Measurements from ENCODE around the gene YPEL1. TPM values are rescaled to one million over a fixed set of nuclear protein-coding genes. Genes with fewer than 3 reads are reported as not detected.

Gene YPEL1
- total RNA-seq, 2 donors from 2014 or later = 2.2 to 2.9 TPM

DNA sequence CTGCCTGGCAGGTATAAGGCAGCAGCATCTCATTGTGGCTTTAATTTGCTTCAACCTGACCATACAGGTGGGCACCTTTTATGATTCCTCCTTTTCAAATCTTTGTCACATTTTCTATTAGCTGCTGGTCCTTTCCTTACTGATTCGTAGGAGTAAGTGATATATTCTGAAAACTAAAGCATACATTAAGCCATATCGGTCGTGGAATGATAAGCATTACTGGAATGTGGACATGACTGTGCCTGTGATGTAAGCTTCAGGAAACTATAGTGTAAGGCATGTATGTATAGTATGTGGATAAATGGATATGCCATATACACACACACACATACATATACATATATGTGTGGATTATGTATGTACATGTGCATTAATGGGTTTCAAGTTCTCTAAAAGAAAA is 20.8 kb downstream of the YPEL1 start:
- H3K4me1 ChIP-seq = no peaks in the 10 kb centered on the region
- DNase-seq = no peak
- H3K4me3 ChIP-seq = no peak overlapping the region
- no peaks in the 10 kb centered on the region for H3K36me3 ChIP-seq
- H3K27ac ChIP-seq = no peak overlapping the region
- H3K9me3 ChIP-seq = no peaks in the 10 kb centered on the region
- intact Hi-C loops (cut with DNase I) = loop anchor here (5.0 kb wide), 2 partner anchors 223 to 238 kb away; partner anchors contain the start of gene PPM1F
- no peak overlapping the region for H3K9ac ChIP-seq (ENCODE audit: low read depth in 2 of 2, low read length in 2 of 2)
- H3K27me3 ChIP-seq = no peaks in the 10 kb centered on the region
- TF ChIP-seq, protein P1, sequence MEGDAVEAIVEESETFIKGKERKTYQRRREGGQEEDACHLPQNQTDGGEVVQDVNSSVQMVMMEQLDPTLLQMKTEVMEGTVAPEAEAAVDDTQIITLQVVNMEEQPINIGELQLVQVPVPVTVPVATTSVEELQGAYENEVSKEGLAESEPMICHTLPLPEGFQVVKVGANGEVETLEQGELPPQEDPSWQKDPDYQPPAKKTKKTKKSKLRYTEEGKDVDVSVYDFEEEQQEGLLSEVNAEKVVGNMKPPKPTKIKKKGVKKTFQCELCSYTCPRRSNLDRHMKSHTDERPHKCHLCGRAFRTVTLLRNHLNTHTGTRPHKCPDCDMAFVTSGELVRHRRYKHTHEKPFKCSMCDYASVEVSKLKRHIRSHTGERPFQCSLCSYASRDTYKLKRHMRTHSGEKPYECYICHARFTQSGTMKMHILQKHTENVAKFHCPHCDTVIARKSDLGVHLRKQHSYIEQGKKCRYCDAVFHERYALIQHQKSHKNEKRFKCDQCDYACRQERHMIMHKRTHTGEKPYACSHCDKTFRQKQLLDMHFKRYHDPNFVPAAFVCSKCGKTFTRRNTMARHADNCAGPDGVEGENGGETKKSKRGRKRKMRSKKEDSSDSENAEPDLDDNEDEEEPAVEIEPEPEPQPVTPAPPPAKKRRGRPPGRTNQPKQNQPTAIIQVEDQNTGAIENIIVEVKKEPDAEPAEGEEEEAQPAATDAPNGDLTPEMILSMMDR (IDR thresholded peaks at IDR 0.05) = no peak

DNA sequence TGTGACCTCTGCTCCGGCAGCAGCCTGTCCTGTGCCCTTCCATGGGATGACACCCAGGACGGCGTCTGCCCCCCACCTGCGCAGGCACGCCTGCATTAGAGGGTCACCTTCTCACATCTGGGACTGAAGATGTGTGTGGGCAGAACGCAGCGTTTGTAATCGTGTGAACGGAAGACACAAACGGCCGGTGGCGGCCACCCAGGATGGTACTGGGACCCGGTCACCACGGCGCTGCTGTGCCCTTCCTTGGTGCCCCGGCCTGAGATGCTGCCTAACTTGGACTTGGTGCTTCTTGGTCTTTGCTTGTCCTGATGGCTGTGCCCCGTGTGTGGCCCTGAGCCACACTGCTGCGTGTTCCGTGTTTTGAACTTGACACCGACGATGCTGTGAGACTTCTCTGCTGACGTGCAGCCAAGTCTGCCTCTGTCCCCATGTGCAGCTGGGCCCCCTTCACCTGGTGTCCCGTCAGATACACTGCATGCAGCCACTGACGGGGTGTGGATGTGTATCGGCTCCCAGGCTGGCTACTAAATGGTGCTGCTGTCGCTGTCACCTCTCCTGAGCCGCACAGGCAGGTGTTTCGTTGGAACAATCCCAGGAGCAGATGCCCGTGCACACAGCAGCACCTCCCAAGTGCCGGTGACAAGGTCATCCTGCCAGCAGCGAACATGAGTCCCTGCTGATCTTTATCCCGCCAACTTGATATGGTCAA is 21.4 kb downstream of the YPEL1 start:
- intact Hi-C loops (cut with DNase I) = loop anchor here (5.0 kb wide), 2 partner anchors 223 to 238 kb away; partner anchors contain the start of gene PPM1F
- H3K9me3 ChIP-seq = no peaks in the 10 kb centered on the region
- no peak for DNase-seq
- no peaks in the 10 kb centered on the region for H3K36me3 ChIP-seq
- H3K9ac ChIP-seq (ENCODE audit: low read depth in 2 of 2, low read length in 2 of 2) = no peak overlapping the region
- TF ChIP-seq, protein P1 (IDR thresholded peaks at IDR 0.05) = no peak
- no peak overlapping the region for H3K27ac ChIP-seq
- H3K27me3 ChIP-seq = no peaks in the 10 kb centered on the region
- no peaks in the 10 kb centered on the region for H3K4me1 ChIP-seq
- H3K4me3 ChIP-seq = no peak overlapping the region

DNA sequence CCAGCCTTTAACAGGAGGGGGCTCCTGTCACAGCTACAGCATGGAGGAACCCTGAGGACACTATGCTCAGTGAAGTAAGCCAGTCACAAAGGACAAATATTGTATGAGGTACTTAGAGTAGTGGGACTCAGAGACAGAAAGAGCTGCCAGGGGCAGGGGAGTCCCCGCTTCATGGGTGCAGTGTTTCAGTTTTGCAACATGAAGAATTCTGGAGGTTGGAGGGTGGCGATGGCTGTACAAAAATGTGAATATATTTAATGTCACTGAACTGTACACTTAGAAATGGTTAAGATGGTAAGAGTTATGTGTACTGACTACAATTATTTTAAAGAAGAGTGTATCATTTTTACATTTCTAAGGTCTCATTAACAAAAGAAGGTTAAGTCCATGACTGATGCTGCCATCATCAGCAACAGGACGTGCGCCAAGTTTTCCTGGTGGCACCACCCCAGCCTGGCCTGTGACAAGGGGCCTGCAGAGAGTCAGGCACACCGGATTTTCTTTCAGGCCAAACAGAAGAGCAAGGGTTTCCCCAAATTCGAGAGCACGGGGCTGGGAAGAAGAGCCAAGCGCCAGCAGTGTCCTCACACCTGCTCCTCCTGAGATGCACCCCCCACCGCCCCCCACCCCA is 22.1 kb downstream of the YPEL1 start:
- Histone ChIP-seq H3K27ac (no peak overlapping the region), H3K9ac (ENCODE audit: low read depth in 2 of 2, low read length in 2 of 2) (no peak overlapping the region)
- intact Hi-C loops (cut with DNase I) = loop anchor here (5.0 kb wide), 2 partner anchors 224 to 239 kb away; partner anchors contain the start of gene PPM1F

DNA sequence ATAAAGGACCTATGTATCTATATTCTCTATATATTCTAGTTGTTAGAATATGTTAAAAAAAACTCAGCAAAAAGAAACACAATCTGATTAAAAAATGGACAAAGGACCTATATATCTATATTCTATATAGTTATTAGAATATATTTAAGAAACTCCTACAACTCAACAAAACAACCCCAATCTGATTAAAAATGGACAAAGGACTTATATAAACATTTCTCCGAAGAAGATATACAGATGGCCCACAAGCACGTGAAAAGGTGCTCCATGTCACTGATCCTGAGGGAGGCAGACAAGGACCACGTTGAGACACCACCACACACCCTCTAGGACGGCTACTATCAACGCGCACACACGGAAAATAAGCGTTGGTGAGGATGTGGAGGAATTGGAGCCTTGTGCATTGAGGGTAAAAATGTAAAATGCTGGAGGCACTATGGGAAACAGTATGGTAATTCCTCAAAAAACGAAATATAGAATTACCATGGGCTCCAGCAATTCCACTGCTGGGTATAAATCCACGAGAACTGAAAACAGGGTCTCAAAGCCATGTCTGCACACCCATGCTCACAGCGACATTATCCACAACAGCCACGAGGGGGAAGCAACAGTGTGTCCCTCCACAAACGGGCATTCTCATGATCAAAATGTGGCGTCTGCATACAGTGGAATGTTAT is 22.7 kb downstream of the YPEL1 start:
- no peak overlapping the region for H3K27ac ChIP-seq
- H3K4me1 ChIP-seq = no peaks in the 10 kb centered on the region
- intact Hi-C loops (cut with DNase I) = loop anchor here (5.0 kb wide), 2 partner anchors 224 to 239 kb away; partner anchors contain the start of gene PPM1F
- H3K9me3 ChIP-seq = no peaks in the 10 kb centered on the region
- peak; percentile 57 for DNase-seq
- no peaks in the 10 kb centered on the region for H3K36me3 ChIP-seq
- H3K9ac ChIP-seq (ENCODE audit: low read depth in 2 of 2, low read length in 2 of 2) = no peak overlapping the region
- TF ChIP-seq, protein P1 (IDR thresholded peaks at IDR 0.05) = peak; percentile 75
- no peak overlapping the region for H3K4me3 ChIP-seq
- no peaks in the 10 kb centered on the region for H3K27me3 ChIP-seq

More for the DNA sequence above, 22.1 kb downstream of the YPEL1 start:
- TF ChIP-seq, protein P1 (IDR thresholded peaks at IDR 0.05) = peak; percentile 10
- H3K27me3 ChIP-seq = no peaks in the 10 kb centered on the region
- no peaks in the 10 kb centered on the region for H3K36me3 ChIP-seq
- no peaks in the 10 kb centered on the region for H3K4me1 ChIP-seq
- no peaks in the 10 kb centered on the region for H3K9me3 ChIP-seq
- DNase-seq = no peak
- H3K4me3 ChIP-seq = no peak overlapping the region

DNA sequence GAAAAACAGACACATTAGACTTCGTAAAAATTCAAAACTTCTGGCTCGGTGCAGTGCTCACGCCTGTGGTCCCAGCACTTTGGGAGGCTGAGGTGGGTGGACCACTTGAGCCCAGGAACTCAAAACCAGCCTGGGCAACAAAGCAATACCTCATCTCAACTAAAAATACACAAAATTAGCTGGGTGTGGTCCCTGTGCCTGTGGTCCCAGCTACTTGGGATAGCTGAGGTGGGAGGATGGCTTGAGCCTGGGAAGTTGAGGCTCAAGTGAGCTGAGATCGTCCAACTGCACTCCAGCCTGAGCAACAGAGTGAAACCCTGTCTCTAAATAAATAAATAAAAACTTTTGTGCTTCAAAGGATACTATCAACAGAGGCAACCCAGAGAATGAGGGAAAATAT is 23.7 kb downstream of the YPEL1 start:
- TF ChIP-seq, protein P1 (IDR thresholded peaks at IDR 0.05) = no peak
- no peaks in the 10 kb centered on the region for H3K27me3 ChIP-seq
- no peaks in the 10 kb centered on the region for H3K4me1 ChIP-seq
- H3K9ac ChIP-seq (ENCODE audit: low read depth in 2 of 2, low read length in 2 of 2) = no peak overlapping the region
- H3K27ac ChIP-seq = no peak overlapping the region
- DNase-seq = no peak
- H3K4me3 ChIP-seq = no peak overlapping the region
- no peaks in the 10 kb centered on the region for H3K9me3 ChIP-seq
- intact Hi-C loops (cut with DNase I) = loop anchor here (5.0 kb wide), 2 partner anchors 225 to 240 kb away; partner anchors contain the start of gene PPM1F
- no peaks in the 10 kb centered on the region for H3K36me3 ChIP-seq
